HG03175 (cell line): Measurements from ENCODE around the gene TTC28.
"Not testable (repeated sequence)": the region's sequence is repeated elsewhere in the genome, so short reads cannot be mapped to it uniquely, and the experiment has no call there.

Source experiments
- ATAC-seq: cut with Tn5 transposase; IDR thresholded peaks from one replicate; pipeline ENCODE4 v1.9.1; 2021; ENCODE audit warnings: mild to moderate bottlenecking, moderate library complexity; ENCODE audit not compliant: unreplicated experiment

Gene TTC28

GRCh38 chr22:28678778-28679610, 646 bp downstream of the TTC28 start:
- ATAC-seq: not testable (repeated sequence)

- not testable (repeated sequence) for ATAC-seq
Measured at GRCh38 chr22:28678170-28678569, 1.5 kb downstream of the TTC28 start.

GRCh38 chr22:28674121-28674563, 5.5 kb downstream of the TTC28 start:
- peak; percentile 57 for ATAC-seq

- ATAC-seq: no peak
Measured at GRCh38 chr22:28670756-28671155, 8.9 kb downstream of the TTC28 start.

- no peak for ATAC-seq
Measured at GRCh38 chr22:28670161-28670560, 9.5 kb downstream of the TTC28 start.

- no peak for ATAC-seq
Measured at GRCh38 chr22:28669387-28669786, 10.3 kb downstream of the TTC28 start.

- ATAC-seq: not testable (repeated sequence)
Measured at GRCh38 chr22:28663569-28663942, 16.1 kb downstream of the TTC28 start.

- no peak for ATAC-seq
Measured at GRCh38 chr22:28658448-28658847, 21.2 kb downstream of the TTC28 start.

GRCh38 chr22:28656181-28656580, 23.5 kb downstream of the TTC28 start:
- ATAC-seq: no peak

- no peak for ATAC-seq
Measured at GRCh38 chr22:28650463-28650862, 29.2 kb downstream of the TTC28 start.

- no peak for ATAC-seq
Measured at GRCh38 chr22:28648792-28649191, 30.8 kb downstream of the TTC28 start.

GRCh38 chr22:28647216-28647615, 32.4 kb downstream of the TTC28 start:
- ATAC-seq: no peak

- no peak for ATAC-seq
Measured at GRCh38 chr22:28639321-28639720, 40.3 kb downstream of the TTC28 start.

- no peak for ATAC-seq
Measured at GRCh38 chr22:28637225-28637624, 42.4 kb downstream of the TTC28 start.

- ATAC-seq: no peak
Measured at GRCh38 chr22:28630177-28630574, 49.5 kb downstream of the TTC28 start.

GRCh38 chr22:28629420-28630176, 50.0 kb downstream of the TTC28 start:
- ATAC-seq: no peak

- no peak for ATAC-seq
Measured at GRCh38 chr22:28628766-28629165, 50.9 kb downstream of the TTC28 start.

- ATAC-seq: no peak
Measured at GRCh38 chr22:28627791-28628190, 51.8 kb downstream of the TTC28 start.

GRCh38 chr22:28620244-28620922, 59.3 kb downstream of the TTC28 start:
- no peak for ATAC-seq

- no peak for ATAC-seq
Measured at GRCh38 chr22:28619236-28619635, 60.4 kb downstream of the TTC28 start.

GRCh38 chr22:28615423-28615822, 64.2 kb downstream of the TTC28 start:
- not testable (repeated sequence) for ATAC-seq
